Activated CD4-positive, alpha-beta T cell treated with anti-CD3 and anti-CD28 coated beads, Interleukin-2, amount 50 U/mL, for 24 hours (primary cell): Measurements from ENCODE around the gene MEIS1.
"Not testable (repeated sequence)": the region's sequence is repeated elsewhere in the genome, so short reads cannot be mapped to it uniquely, and the experiment has no call there.

ENCODE experiments used
- DNase-seq, 2 donors: peaks; one replicate each; pipeline ENCODE4 v3.0.0-alpha.2; 2020; ENCODE audit warnings: low read depth in 1 of 2, low spot score in 1 of 2

The MEIS1 gene

DNA sequence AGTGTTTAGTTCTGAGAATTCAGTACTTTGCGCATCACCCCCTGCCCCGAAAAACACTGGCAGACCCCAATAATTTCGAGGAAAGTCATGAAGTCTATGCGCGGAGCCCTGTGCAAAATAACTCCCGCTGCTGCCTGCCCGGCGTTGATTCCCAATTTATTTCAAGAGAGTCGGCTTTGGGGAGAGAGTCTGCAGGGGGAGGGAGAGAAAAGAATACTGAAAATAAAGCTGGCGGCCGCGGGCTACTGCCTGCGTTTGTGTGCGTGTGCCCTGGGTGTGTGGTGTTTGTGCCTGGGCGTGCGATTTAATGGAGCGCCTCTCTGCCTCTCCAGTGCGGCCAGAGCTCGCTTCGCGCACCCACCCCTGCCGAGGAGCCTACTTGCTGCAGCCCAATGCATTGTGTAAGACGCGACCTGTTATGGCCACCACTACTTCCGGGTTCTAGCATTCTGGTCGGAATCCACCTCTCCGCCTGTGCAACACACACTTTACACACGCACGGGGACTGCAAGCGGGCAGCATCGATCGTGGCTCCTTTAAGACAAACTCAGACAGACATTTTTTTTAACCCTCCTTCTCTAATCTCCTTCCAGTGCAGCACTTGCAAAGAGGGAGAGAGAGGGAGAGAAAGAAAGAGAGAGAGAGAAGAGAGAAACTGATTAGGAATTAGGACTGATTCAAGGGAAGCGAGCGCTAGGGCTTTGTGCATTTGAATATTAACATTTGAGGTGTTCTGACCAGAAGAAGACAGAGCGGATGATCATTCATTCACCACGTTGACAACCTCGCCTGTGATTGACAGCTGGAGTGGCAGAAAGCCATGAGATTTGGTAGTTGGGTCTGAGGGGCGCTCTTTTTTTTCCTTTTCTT, at the start of gene MEIS1:
Gene MEIS1, plus strand, starts transcription at position 447 of the 870 bp plus-strand sequence. CDS start 732 bp downstream, outside the sequence.
- DNase-seq = no peak

DNA sequence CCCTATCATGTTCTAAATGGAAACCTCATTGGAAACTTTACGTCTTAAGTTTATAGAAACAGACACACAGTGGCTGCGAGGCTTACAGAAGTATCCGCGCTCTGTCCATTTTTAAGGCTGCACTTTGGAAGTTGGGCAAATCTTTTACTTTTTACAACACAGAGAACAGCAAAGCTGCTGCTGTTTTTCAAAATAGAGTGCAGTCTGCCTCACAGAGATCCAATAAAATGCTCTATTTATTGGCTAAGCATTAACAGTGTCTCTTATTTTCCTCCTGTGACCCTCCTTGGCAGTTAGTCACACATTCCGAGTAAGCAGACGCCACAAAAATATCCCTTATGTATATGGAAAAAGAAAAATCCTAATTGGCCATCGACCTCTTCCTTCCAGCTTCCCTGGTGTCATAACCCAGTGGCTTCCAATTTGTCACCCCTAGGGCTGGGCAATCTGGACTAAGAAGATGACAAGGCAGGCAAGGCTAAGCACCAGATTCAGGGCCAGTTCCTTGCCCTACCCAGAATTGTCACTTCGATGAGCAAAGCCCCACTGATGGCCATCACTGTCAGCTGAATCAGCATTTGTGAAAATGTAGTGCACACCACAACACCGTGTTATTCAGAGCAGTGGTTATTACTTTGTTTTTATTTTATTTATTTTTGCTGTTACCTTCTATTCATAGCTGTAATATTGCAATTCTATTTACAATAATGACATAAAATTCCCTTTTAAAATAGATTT, 47.7 kb upstream of the MEIS1 start:
- no peak for DNase-seq

DNA sequence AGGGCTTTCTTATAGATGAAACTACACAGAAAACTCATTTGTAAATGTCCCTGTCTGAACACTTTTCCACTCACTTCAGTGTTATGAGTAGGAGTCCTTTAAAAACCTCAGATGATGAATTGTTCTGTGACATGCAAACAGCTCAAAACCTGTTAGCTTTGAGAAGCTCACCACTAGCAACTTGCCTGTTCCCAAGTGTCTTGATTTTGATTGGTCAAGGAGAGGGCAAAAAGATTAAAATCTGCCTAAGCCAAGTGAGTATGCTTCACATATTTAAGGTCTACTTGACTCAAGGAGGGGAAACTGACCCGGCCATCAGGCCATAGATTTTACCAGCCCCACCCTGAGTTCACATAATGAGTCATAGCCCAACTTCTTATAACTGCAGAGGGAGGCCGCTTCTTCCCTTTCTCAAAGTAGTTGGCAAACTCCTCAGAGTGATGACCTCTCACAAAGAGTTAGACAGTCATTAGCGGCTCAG, 45.2 kb upstream of the MEIS1 start:
- DNase-seq = no peak

DNA sequence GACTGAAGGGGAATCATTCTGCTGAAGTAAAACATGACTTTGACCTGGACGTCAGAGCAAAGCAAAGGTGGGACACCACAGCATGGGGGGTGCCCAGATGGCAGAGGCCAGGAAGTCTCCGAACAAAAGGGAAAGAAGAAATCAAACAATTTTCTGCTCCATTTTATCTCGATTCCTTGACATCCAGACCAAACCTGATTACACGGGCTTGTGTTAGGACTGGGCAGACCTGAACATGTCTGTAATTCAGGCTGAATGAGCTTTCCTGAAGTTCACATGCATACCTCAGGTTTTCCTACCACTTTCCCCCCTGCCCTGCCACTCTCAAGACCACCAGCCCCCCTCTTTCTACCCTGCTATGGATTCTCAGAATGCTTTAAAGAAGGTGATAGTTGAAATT, 44.8 kb upstream of the MEIS1 start:
- DNase-seq = no peak

DNA sequence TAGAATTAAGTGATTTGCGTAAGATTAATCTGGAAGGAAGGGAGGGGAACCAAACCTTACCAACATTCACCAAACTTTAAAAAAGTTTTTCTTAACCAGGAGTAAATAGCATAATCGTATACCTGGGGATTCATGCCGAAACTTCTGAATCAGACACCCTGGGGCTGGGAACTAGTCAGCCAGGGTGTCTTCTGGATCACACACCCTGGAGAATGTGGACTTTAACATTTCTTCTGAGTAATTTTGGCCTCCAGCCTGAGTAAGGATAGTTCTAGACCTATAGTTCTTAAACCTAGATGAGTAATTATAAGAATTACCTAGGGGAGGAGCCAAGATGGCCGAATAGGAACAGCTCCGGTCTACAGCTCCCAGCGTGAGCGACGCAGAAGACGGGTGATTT, 44.1 kb upstream of the MEIS1 start:
- DNase-seq = no peak

DNA sequence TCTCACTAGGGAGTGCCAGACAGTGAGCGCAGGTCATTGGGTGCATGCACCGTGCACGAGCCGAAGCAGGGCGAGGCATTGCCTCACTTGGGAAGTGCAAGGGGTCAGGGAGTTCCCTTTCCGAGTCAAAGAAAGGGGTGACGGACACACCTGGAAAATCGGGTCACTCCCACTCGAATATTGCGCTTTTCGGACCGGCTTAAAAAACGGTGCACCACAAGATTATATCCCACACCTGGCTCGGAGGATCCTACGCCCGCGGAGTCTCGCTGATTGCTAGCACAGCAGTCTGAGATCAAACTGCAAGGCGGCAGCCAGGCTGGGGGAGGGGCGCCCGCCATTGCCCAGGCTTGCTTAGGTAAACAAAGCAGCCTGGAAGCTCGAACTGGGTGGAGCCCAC, 43.7 kb upstream of the MEIS1 start:
- DNase-seq = not testable (repeated sequence)

DNA sequence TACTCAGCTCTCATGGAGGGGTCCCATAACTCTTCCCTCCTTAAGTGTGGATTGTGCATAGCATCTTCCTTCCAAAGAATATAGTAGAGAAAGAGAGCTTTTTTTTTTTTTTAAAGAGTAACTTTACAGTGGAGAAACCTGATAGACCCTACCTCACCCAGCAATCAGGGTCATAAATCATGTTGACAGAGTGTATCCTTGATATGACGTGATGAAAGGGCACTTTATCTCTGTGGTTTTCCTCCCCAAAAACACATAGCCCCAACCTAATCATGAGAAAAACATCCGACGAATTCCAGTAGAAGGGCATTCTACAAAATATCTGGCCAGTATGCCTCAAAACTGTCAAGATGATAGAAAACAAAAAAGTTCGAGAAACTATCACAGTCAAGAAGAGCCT, 29.5 kb upstream of the MEIS1 start:
- no peak for DNase-seq

DNA sequence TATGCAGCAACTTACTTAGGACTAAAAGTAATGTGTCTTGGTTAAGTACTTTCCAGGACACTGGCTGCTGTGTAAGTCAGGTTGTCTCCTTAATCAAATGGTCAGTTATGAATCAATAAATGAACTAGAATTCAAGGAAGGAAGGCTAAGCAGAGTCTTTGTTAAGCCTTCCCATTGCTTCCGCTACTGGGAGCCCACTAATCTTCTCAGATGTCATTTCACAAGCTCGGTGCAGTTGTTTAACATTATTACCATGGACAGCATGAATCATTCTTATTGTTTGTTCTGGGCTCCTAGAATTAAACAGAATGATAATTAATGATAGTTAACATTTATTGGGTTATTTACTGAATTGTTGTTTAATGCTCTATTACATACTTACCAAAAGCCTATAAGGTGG, 26.0 kb upstream of the MEIS1 start:
- no peak for DNase-seq

DNA sequence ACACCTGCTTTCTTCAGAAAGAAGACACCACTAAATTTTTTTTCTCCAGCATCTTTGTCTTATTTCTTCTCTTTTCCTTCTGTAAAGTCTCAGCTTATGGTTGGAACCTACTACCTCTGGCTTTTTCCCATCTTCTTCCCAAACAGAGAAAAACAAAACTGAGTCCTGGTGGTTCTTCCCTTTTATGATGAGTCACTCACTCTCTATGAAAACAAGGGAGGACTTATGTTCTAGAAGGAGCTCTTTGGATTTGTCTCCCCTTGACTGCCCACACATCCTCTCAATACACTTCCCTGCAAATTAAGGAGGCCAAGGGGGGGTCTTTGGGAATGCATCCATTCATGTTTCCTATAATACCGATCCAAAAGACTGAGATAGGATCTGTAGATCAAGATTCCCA, 22.1 kb upstream of the MEIS1 start:
- no peak for DNase-seq

DNA sequence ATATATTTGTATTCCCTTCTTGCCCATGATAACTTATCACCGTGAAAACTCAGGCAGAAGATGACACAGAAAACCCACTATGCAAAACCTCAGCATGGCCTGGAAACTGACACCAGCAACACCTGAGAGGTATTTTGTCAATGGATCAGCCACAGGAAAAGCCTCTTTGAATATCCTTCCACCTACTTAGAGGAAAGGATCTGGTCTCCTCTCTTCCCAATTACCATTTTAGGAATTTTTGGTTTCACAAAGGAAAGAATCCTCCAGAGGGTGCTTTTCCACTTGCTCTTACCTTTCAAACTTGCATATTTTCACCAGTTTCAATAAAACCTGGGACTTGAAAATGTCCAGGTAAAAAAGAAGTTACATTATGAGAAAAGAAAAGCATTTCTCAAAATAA, 20.0 kb upstream of the MEIS1 start:
- no peak for DNase-seq

DNA sequence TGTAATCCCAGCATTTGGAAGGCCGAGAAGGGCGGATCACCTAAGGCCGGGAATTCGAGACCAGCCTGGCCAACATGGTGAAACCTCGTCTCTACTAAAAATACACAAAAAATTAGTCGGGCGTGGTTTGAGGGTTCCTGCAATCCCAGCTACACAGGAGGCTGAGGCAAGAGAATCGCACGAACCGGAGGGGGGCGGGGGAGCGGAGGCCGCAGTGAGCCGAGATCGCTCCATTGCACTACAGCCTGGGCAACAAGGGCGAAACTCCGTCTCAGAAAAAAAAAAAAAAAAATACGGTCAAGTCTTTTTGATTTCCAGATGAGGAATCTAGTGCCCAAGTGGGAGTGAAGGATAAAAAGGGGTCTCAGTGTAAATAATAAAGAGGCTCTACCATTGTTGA, 16.5 kb upstream of the MEIS1 start:
- DNase-seq = no peak

DNA sequence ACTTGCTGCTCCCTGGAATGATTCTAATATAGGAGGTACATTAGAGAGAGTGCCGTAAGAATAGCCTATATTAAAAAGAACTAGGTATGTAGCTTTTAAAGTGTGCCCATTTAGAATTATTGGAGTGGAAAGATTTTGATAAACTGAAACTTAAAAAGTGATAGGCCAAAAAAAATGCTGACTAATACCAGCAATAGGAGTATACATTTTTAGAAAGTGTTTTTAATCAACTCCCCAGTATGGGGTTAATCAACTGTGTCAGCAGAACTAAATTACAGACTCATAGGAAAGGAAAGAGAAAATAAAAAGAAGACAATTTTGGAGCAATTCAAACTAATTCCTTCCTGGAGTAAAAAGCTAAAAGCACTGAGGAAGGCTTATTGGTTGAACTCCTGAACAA, 13.3 kb upstream of the MEIS1 start:
- no peak for DNase-seq

DNA sequence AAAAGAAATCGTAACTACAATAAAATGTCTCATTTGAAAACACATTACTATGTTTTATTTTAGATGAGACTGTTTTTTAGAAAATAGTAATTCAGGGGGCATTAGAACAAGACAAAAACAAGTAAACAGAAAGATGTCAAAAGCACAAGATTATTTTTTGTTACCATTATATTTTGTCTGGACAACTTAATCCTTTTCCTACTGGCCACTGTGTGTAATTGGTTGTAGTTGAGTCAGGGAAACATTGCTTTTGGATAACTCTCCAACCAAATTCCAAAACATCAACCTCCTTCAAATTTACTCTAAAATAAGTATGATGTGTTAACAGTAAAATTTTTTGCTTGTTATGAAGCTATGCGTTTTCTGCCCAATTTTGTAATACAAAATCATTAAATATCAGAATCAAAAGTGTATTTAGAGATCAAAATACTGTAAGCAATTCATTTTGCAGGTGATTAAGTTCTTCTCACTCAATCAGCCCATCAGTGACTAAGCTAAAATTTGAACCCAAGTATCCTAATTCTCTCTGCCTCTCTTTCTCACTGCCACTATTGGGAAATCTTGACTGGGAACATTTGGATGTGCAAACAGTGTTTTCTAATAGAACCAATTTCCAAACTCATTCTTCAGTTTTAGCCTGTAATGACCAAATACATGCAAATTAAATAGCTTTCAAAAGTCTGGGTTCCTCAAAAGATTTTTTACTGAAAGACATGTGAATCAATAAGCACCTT, 11.4 kb upstream of the MEIS1 start:
- DNase-seq = no peak

DNA sequence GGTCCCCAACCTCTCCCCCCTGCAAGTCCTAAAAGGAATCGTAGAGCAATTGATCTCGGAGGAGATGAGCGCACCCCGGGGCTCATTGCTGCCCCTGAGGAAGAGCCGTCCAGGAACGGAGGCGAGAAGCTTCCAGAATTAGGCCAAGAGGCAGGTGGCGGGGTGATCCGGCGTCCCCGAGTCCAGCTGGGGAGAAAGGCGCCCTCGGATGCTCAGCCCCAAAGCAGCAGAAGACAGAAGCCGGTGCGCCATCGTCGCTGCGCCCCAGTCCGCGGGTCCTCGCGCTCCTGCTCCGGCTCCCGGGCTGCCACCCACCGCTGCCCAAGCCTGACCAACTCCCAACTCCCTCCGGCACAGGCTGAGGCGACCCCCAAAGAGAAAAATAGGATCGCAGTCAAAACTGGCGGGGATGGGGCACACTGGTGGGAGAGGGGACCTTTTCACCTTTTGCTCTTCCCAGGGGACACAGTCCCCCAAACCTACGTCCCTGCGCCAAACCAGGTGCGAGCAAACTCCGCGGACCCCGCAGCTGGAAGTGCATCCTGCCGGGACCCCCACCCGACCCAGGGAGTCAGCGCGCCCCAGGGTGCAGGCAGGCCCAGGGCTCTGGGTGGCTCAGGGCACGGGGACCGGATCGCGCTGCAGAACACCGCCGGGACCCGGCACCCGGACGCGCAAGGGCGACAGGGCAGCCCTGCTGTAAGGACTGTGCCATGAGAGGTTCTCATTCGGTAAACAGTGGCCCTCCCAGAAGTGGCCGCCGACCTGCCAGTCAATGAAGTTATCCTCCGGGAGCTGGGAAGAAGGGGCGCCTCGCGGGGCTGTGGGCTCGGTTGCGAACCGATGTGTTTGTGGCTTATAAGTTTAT, 8.4 kb upstream of the MEIS1 start:
- DNase-seq = no peak

DNA sequence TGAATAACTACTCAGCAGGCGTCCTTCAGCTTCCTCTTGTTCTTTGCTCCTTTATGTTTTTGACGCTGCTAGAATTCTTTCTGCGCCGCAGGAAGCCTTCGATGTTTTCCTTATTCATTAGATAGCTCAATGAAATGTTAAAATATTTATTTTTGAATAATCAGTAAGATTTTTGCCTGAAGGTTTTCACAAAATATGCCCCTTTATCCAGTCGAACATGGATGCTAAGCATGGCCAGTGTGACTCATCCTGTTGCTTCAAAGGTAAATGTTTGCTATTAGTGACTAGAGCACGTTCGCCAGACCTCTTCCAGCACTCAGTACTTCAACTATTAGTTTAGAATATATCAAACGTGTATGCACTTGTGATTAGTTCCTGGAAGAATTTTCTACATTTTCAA, 7.6 kb upstream of the MEIS1 start:
- no peak for DNase-seq

DNA sequence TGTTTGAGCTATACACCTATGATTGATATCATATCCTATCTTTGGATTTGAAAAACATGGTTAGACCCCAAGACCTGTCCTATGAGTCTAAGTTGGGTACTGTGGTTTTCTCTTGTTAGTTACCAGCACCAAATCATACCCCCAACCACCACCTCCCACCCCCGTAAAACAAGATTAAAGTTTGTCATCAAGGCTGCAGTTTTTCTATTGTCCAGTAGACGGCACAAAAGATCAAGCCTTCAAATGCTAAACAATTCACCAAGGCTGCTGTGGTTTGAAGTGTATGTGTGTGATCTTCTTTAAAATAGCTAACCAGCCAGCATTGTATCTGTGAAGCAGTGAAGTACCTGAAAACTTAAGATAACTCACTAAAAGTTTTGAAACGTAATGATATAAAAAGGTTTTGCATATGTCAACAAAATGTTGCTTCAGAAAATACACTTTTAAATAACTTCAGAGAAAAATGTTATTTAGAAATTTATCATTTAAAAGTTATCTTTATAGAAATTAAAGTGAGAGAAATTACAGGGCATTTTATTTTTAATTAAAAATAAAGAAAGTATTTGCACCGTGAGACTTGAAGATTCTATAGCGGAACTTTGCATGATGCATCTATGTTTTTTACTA, 5.8 kb upstream of the MEIS1 start:
- DNase-seq = no peak

DNA sequence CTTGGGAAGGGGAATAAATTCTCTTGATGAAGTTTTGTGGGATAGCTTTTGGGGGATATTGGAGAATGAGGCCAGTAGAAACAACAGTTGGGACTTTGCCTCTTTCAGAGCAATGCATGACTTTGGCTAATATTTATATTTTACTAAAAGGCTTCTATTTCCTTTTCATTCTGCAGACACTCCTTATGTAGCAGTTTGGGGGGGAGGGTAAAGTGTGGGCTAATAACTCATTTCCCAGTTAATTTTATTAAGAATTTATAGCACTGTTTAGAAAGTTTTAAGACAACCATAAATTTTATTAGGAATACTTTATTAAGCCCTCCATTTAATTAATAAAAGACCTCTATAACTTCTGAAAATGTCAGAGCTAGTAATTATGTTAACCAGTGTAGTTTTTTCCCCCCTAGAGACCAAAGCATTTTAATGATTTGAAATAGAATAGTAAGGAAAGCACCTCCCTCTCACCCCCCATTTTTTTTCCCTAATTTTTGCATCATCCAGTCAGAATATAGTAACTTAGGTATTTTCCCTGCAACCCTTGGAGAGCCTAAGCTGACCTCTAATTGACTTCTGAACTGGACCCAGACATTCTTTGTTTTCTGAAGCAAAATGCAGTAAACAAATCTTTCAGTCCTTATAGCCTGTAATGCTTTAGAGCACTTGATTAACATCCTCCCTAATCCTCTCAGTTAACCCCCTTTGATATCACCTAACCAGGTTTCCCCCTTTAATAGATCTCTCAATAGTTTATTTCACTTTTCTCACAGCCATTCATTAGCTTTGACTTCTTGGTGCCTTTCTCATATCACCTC, 5.0 kb upstream of the MEIS1 start:
- DNase-seq = no peak

DNA sequence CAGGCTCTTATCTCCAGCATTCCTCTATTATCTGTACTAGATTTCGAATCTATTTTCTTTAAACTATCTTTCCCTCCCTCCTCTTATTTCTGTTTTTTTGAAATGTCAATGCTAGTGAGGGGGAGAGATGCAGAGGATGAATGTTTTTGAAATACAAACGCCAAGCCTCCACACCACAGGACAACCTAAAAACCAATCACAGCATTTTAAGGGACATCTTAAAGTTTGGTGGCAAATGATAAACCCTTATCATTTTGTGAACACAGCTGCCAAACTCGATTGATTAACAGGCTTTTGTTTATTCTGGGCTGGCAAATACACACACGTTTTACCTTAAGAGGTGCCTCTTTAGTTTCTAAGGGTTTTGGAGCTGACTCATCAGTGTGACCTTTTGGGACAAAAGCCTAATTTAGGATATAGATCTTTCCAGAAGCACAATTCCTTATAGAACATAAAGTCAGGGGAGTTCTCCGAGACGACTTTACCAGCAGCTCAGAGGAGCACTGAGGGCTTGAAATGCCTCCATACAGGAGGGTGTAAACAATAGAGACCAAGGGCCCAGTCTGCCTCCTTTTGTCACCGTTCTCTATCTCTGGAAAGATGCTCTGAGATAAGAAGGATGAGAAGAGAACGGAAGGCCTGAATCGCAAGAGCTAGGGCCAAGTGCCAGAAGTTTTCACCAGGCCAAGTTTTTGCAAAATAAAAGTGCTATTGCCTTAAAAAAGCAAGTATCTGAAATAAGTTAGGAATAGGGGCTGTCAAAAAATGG, 4.2 kb upstream of the MEIS1 start:
- no peak for DNase-seq

DNA sequence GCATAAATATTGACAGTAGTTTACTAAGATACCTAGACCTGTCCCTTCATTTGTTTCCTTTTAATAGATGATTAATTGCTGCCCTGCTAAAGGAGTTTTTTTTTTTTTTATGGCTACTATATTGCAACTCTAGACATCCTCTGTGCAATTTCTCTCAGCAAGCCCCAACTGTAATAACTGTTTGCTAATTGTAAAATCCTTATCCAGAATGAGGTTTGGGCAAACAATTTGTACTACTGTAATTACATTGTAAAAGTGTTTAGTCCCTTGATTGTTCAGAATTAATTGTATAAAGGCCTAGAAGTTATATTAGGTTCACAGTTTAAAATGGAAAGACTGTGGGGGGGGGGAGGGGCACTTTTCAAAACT, 3.7 kb upstream of the MEIS1 start:
- DNase-seq = no peak
